RWPE2 (cell line): ENCODE results near the gene C20orf144.
"Not testable (repeated sequence)": the region's sequence is repeated elsewhere in the genome, so short reads cannot be mapped to it uniquely, and the experiment has no call there.

ENCODE experiments used
- ATAC-seq: fragments of 200-7000 bp; cut with Tn5 transposase; 3 replicates; pipeline ENCODE4 v1.9.1; 2021; ENCODE audit warnings: low read depth
- DNase-seq: peaks from one replicate; pipeline ENCODE4 v3.0.0-alpha.2; 2020; ENCODE audit warnings: low spot score
- H3K27ac ChIP-seq: fragments of 450-650 bp; 2 replicates; pipeline ENCODE4 v1.5.1; 2017; ENCODE audit warnings: mild to moderate bottlenecking; ENCODE audit not compliant: poor library complexity, severe bottlenecking
- H3K27me3 ChIP-seq: fragments of 250-450 bp; sonication (Bioruptor Pico); 2 replicates; pipeline ENCODE4 v1.5.1; 2021; ENCODE audit warnings: mild to moderate bottlenecking, moderate library complexity; ENCODE audit not compliant: insufficient read depth, poor library complexity, severe bottlenecking
- H3K36me3 ChIP-seq: fragments of 250-450 bp; sonication (Bioruptor Pico); 2 replicates; pipeline ENCODE4 v1.5.1; 2020; ENCODE audit warnings: low read depth, mild to moderate bottlenecking, moderate library complexity
- H3K4me1 ChIP-seq: fragments of 250-450 bp; sonication (Bioruptor Pico); 2 replicates; pipeline ENCODE4 v1.5.1; 2021; ENCODE audit warnings: mild to moderate bottlenecking, moderate library complexity; ENCODE audit not compliant: insufficient read depth, poor library complexity, severe bottlenecking
- H3K4me3 ChIP-seq: fragments of 250-450 bp; sonication (Bioruptor Pico); 2 replicates; pipeline ENCODE4 v1.5.1; 2021; ENCODE audit warnings: mild to moderate bottlenecking, moderate library complexity; ENCODE audit not compliant: severe bottlenecking
- H3K9me3 ChIP-seq: fragments of 250-450 bp; sonication (Bioruptor Pico); 2 replicates; pipeline ENCODE4 v1.5.1; 2021; ENCODE audit warnings: mild to moderate bottlenecking, moderate library complexity; ENCODE audit not compliant: severe bottlenecking
- CTCF ChIP-seq: fragments of 450-650 bp; IDR thresholded peaks from one replicate; pipeline ENCODE4 v1.5.1; 2017; ENCODE audit warnings: mild to moderate bottlenecking, moderate library complexity; ENCODE audit not compliant: poor library complexity, severe bottlenecking

The C20orf144 gene

GRCh38 chr20:33694639-33695012 lies 32.5 kb downstream of the C20orf144 start:
- peaks cover 6% of the 10 kb centered on the region for H3K9me3 ChIP-seq
- H3K27ac ChIP-seq: no peak overlapping the region
- no peak for DNase-seq

GRCh38 chr20:33696448-33696847 lies 34.3 kb downstream of the C20orf144 start:
- Histone ChIP-seq H3K27ac (no peak overlapping the region), H3K36me3 (no peaks in the 10 kb centered on the region), H3K4me1 (no peaks in the 10 kb centered on the region), H3K4me3 (no peak overlapping the region), H3K9me3 (peaks cover 6% of the 10 kb centered on the region), H3K27me3 (no peaks in the 10 kb centered on the region)
- no peak for DNase-seq
- TF ChIP-seq CTCF: no peak
- no peak for ATAC-seq

More at GRCh38 chr20:33694639-33695012, 32.5 kb downstream of the C20orf144 start:
- Histone ChIP-seq H3K4me1 (no peaks in the 10 kb centered on the region), H3K27me3 (no peaks in the 10 kb centered on the region), H3K4me3 (no peak overlapping the region), H3K36me3 (no peaks in the 10 kb centered on the region)
- no peak for ATAC-seq
- TF ChIP-seq CTCF: no peak

GRCh38 chr20:33697129-33697528 lies 35.0 kb downstream of the C20orf144 start:
- no peaks in the 10 kb centered on the region for H3K4me1 ChIP-seq
- no peak for DNase-seq

GRCh38 chr20:33698966-33699365 lies 36.8 kb downstream of the C20orf144 start:
- not testable (repeated sequence) for ATAC-seq, H3K27me3 ChIP-seq

More at GRCh38 chr20:33697129-33697528, 35.0 kb downstream of the C20orf144 start:
- Histone ChIP-seq H3K27me3 (no peaks in the 10 kb centered on the region), H3K27ac (no peak overlapping the region), H3K9me3 (peaks cover 6% of the 10 kb centered on the region), H3K36me3 (no peaks in the 10 kb centered on the region), H3K4me3 (no peak overlapping the region)
- no peak for ATAC-seq
- no peak for TF ChIP-seq CTCF

GRCh38 chr20:33700696-33701441 lies 38.7 kb downstream of the C20orf144 start:
- not testable (repeated sequence) for H3K4me3 ChIP-seq, H3K27me3 ChIP-seq, H3K9me3 ChIP-seq, ATAC-seq, DNase-seq, H3K36me3 ChIP-seq, H3K4me1 ChIP-seq, H3K27ac ChIP-seq

More at GRCh38 chr20:33698966-33699365, 36.8 kb downstream of the C20orf144 start:
- not testable (repeated sequence) for H3K36me3 ChIP-seq, H3K4me1 ChIP-seq, DNase-seq, H3K9me3 ChIP-seq, H3K4me3 ChIP-seq, H3K27ac ChIP-seq
